GM12873 (cell line): Measurements from ENCODE around the gene CYB5A.

Experiments used
- CTCF ChIP-seq: IDR thresholded peaks from 2 replicates; pipeline ENCODE4 v1.5.1; 2012; ENCODE audit warnings: low read depth, mild to moderate bottlenecking, moderate library complexity, low read length, control low read depth; ENCODE audit not compliant: insufficient read depth; ENCODE audit errors: missing control alignments

Gene CYB5A

GRCh38 chr18:74259347-74259746 is 32.4 kb downstream of the CYB5A start:
- TF ChIP-seq CTCF, result no peak

- no peak for TF ChIP-seq CTCF
Observed at GRCh38 chr18:74257083-74257482, 34.7 kb downstream of the CYB5A start.

GRCh38 chr18:74256190-74256589 is 35.6 kb downstream of the CYB5A start:
- TF ChIP-seq CTCF, result no peak

GRCh38 chr18:74255131-74255616 is 36.6 kb downstream of the CYB5A start:
- TF ChIP-seq CTCF, result no peak

GRCh38 chr18:74252039-74252395 is 39.7 kb downstream of the CYB5A start:
- TF ChIP-seq CTCF, result no peak

GRCh38 chr18:74251297-74252038 is 40.3 kb downstream of the CYB5A start:
- TF ChIP-seq CTCF, result no peak

GRCh38 chr18:74250131-74250530 is 41.6 kb downstream of the CYB5A start:
- TF ChIP-seq CTCF, result no peak
